GM23248 (cell line): ENCODE results near the gene DAAM1. TPM values are rescaled to one million over a fixed set of nuclear protein-coding genes. Genes with fewer than 3 reads are reported as not detected.

Experiments used
- DNase-seq: peaks from one replicate; pipeline ENCODE4 v3.0.0-alpha.2; 2015
- H2AFZ ChIP-seq: fragments of 200-600 bp; sonication (generic); 2 replicates; pipeline ENCODE4 v1.6.1; 2016; ENCODE audit warnings: antibody characterized with exemption
- H3F3A ChIP-seq: fragments of 200-600 bp; sonication (generic); 2 replicates; pipeline ENCODE4 v1.6.1; 2016; ENCODE audit warnings: mild to moderate bottlenecking, antibody characterized with exemption, mixed run types; ENCODE audit not compliant: insufficient read depth
- H3K27ac ChIP-seq: fragments of 200-600 bp; sonication (generic); 2 replicates; pipeline ENCODE4 v1.5.1; 2016; ENCODE audit warnings: mild to moderate bottlenecking
- H3K27me3 ChIP-seq: fragments of 200-600 bp; sonication (generic); replicated peaks from 2 replicates; pipeline ENCODE4 v1.6.1; 2016; ENCODE audit warnings: mild to moderate bottlenecking; ENCODE audit not compliant: insufficient read depth
- H3K36me3 ChIP-seq: fragments of 200-600 bp; sonication (generic); 2 replicates; pipeline ENCODE4 v1.6.1; 2016; ENCODE audit warnings: low read depth, mild to moderate bottlenecking
- H3K4me1 ChIP-seq: fragments of 200-600 bp; sonication (generic); 2 replicates; pipeline ENCODE4 v1.6.1; 2016; ENCODE audit warnings: mild to moderate bottlenecking; ENCODE audit not compliant: insufficient read depth
- H3K4me2 ChIP-seq: fragments of 200-600 bp; sonication (generic); one replicate; pipeline ENCODE4 v1.6.1; 2016; ENCODE audit warnings: mild to moderate bottlenecking; ENCODE audit not compliant: unreplicated experiment
- H3K4me3 ChIP-seq: fragments of 200-600 bp; sonication (generic); 2 replicates; pipeline ENCODE4 v1.5.1; 2016; ENCODE audit warnings: mild to moderate bottlenecking
- H3K79me2 ChIP-seq: fragments of 200-600 bp; sonication (generic); 2 replicates; pipeline ENCODE4 v1.6.1; 2016; ENCODE audit warnings: mild to moderate bottlenecking; ENCODE audit not compliant: insufficient read depth
- H3K9ac ChIP-seq: fragments of 200-600 bp; sonication (generic); 2 replicates; pipeline ENCODE4 v1.6.1; 2016; ENCODE audit warnings: mild to moderate bottlenecking
- H3K9me2 ChIP-seq: fragments of 200-600 bp; sonication (generic); 2 replicates; pipeline ENCODE4 v1.6.1; 2016; ENCODE audit warnings: mixed run types, mild to moderate bottlenecking, moderate library complexity; ENCODE audit not compliant: insufficient read depth
- H3K9me3 ChIP-seq: fragments of 200-600 bp; sonication (generic); one replicate; pipeline ENCODE4 v1.6.1; 2017; ENCODE audit warnings: low read depth
- H4K20me1 ChIP-seq: fragments of 200-600 bp; sonication (generic); 2 replicates; pipeline ENCODE4 v1.6.0; 2016; ENCODE audit not compliant: insufficient read depth
- EZH2 ChIP-seq: fragments of 200-600 bp; sonication (generic); IDR thresholded peaks from 2 replicates; pipeline ENCODE4 v1.6.1; 2018; ENCODE audit warnings: antibody characterized with exemption, mild to moderate bottlenecking; ENCODE audit not compliant: insufficient read depth, poor library complexity, severe bottlenecking
- EZH2phosphoT487 ChIP-seq: fragments of 200-600 bp; sonication (generic); IDR thresholded peaks from 2 replicates; pipeline ENCODE4 v1.6.1; 2018; ENCODE audit warnings: antibody characterized with exemption, moderate library complexity, mild to moderate bottlenecking, low read depth; ENCODE audit not compliant: insufficient read depth
- WGBS, 2 experiments: methylation state at CpG; one replicate each; pipeline ENCODE4 v1.1.6; 2015 to 2017; ENCODE audit warnings: low lambda C conversion rate in 2 of 2, low coverage in 1 of 2; ENCODE audit errors: missing lambda C conversion rate in 2 of 2; 5-methylcytosine and 5-hydroxymethylcytosine counted together
- in situ Hi-C: fragments of 300-500 bp; cut with MboI; formaldehyde crosslinking; loops from 2 replicates; pipeline ENCODE4 v1.15.0; 2020
- polyA plus RNA-seq: library from polyadenylated mRNA; unstranded; fragments of >200 nt; fragmentation: Nextera tagmentation; extraction: Ambion mirVana; gene quantifications from 2 replicates; pipeline ENCODE4 v1.2.1, GENCODE V29; 2016
- total RNA-seq: library from RNA; depleted of rRNA; stranded (reverse); fragments of >200 nt; shearing (Covaris generic); gene quantifications from 2 replicates; pipeline ENCODE4 v1.2.3, GENCODE V29; 2014

DAAM1 gene
- total and polyA plus RNA-seq, 2 experiments from 2014 or later, result 17.4 to 17.5 TPM

DNA sequence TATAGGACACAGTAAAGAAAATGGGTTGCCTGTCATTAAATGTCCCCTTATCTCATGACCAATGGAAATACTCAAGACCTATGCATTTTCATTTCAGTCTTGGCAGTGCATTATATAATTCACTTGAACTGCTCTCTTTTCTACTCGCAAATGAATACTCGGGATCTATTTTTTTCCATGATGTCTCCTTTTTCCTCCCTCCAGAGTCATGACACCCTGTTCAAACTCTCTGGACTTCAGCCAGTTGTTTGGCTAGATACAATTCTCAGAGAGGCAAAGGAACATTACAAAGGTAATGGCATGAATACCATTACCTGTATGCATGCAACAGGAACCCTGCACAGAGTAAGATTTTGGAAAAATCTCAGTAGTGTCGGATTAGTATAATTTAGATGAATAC lies 145.8 kb downstream of the DAAM1 start:
- H3K4me2 ChIP-seq, result peak overlapping the region; percentile 42
- peaks cover 54% of the 10 kb centered on the region for H3K4me1 ChIP-seq
- H3F3A ChIP-seq, result peaks cover 59% of the 10 kb centered on the region

DNA sequence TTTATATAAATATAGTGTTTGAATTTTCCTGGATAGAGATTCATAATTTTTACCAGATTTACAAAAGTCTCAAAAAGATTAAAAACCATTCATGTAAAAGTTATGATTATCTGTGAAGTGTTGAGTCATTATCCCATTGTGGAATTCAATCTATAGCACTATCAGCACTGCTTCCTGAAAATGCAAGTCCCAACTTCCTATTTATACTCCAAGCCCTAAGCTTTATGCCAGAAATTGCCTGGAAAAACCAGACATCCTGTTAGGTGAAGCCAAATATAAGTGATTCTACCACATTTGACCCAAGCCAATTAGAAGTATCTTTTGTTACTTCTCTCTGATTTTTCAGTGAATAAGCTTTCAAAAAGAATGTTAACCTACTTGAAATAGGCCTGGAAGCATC lies 147.6 kb downstream of the DAAM1 start:
- peaks cover 18% of the 10 kb centered on the region for H3K36me3 ChIP-seq
- peaks cover 54% of the 10 kb centered on the region for H3K4me1 ChIP-seq
- no peaks in the 10 kb centered on the region for H4K20me1 ChIP-seq
- DNase-seq, result no peak
- H3K4me2 ChIP-seq, result no peak overlapping the region
- no peaks in the 10 kb centered on the region for H3K27me3 ChIP-seq
- no peaks in the 10 kb centered on the region for H3K79me2 ChIP-seq
- H3F3A ChIP-seq, result peaks cover 60% of the 10 kb centered on the region
- no peaks in the 10 kb centered on the region for H3K9me3 ChIP-seq
- H3K9ac ChIP-seq, result no peak overlapping the region
- H3K9me2 ChIP-seq, result no peaks in the 10 kb centered on the region
- TF ChIP-seq EZH2 (no peak), EZH2phosphoT487 (no peak)
- in situ Hi-C loops, result no loop called here
- no peak overlapping the region for H2AFZ ChIP-seq
- no peak overlapping the region for H3K4me3 ChIP-seq
- peak overlapping the region; percentile 80 for H3K27ac ChIP-seq

More for the DNA sequence above, 145.8 kb downstream of the DAAM1 start:
- in situ Hi-C loops, result no loop called here
- H2AFZ ChIP-seq, result no peak overlapping the region
- H3K79me2 ChIP-seq, result no peaks in the 10 kb centered on the region
- 90 to 93% methylated on average over 3 of the region's 3 CpGs for WGBS, 2 experiments
- H3K27me3 ChIP-seq, result no peaks in the 10 kb centered on the region
- no peak for DNase-seq
- no peaks in the 10 kb centered on the region for H3K9me3 ChIP-seq
- H3K9me2 ChIP-seq, result no peaks in the 10 kb centered on the region
- peaks cover 14% of the 10 kb centered on the region for H3K36me3 ChIP-seq
- H3K27ac ChIP-seq, result peak overlapping the region; percentile 87
- H3K4me3 ChIP-seq, result no peak overlapping the region
- H3K9ac ChIP-seq, result peak overlapping the region; percentile 59
- TF ChIP-seq EZH2phosphoT487 (no peak), EZH2 (no peak)
- no peaks in the 10 kb centered on the region for H4K20me1 ChIP-seq

DNA sequence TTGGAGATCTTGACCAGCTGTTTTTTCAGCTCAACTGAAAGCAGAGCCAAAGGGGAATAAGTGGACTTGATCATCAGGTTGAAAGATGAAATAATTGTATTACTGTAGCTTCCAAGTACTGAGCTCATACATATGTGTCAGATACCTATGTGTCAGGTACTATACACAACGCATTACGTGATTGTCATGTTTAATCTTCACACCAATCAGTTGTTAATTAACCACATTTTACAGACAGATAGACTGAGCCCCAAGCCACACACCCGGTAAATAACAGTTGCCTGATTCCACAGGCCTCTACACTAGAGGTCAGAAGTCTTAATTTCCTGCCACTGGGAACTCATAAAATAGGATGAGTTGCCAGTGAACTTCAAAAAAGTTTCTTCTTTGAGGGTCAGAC lies 148.2 kb downstream of the DAAM1 start:
- Histone ChIP-seq H4K20me1 (no peaks in the 10 kb centered on the region), H3K36me3 (peaks cover 18% of the 10 kb centered on the region), H3K9me3 (no peaks in the 10 kb centered on the region), H3K27ac (peak overlapping the region; percentile 80), H3F3A (peaks cover 60% of the 10 kb centered on the region), H2AFZ (peak overlapping the region; percentile 52; the same call in 1 of the 2 replicates), H3K79me2 (no peaks in the 10 kb centered on the region), H3K4me2 (no peak overlapping the region), H3K9ac (peak overlapping the region; percentile 40), H3K9me2 (no peaks in the 10 kb centered on the region), H3K4me1 (peaks cover 54% of the 10 kb centered on the region), H3K4me3 (no peak overlapping the region), H3K27me3 (no peaks in the 10 kb centered on the region)
- in situ Hi-C loops, result no loop called here
- WGBS, 2 experiments, result 85 to 90% methylated on average over 3 of the region's 3 CpGs
- no peak for DNase-seq
- TF ChIP-seq EZH2 (no peak), EZH2phosphoT487 (no peak)

DNA sequence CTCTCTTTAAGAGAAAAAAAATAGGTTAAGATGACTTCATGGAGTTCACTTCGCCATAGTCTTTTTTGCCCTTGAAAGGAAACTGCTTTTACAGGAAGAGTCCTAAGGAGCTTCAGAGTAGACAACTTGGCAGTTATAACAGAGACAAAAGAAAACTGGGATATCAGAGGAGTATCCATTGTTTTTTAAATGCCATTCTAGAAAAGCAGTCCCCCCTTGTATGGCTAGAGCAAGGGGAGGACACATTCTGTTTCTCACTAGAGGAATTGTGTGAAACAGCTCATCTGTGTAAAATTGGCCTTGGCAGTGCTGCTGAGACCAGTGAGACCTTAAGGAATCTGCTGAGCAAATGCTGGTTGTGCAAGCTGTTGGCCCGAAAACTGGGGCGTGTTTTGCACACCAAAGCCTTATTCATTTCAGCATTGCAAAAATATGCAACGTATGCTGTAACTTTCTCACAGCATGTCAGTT lies 148.7 kb downstream of the DAAM1 start:
- peaks cover 56% of the 10 kb centered on the region for H3F3A ChIP-seq
- peak overlapping the region; percentile 80 for H3K27ac ChIP-seq
- in situ Hi-C loops, result no loop called here
- no peaks in the 10 kb centered on the region for H3K79me2 ChIP-seq
- H3K9me2 ChIP-seq, result no peaks in the 10 kb centered on the region
- no peaks in the 10 kb centered on the region for H3K9me3 ChIP-seq
- H3K36me3 ChIP-seq, result peaks cover 15% of the 10 kb centered on the region
- no peak overlapping the region for H3K4me3 ChIP-seq
- no peaks in the 10 kb centered on the region for H3K27me3 ChIP-seq
- TF ChIP-seq EZH2 (no peak), EZH2phosphoT487 (no peak)
- 21% methylated on average over 4 of the region's 4 CpGs for WGBS, 2 experiments
- peak overlapping the region; percentile 52 for H2AFZ ChIP-seq
- DNase-seq, result peak; percentile 67
- peaks cover 52% of the 10 kb centered on the region for H3K4me1 ChIP-seq
- peak overlapping the region; percentile 40 for H3K9ac ChIP-seq
- H3K4me2 ChIP-seq, result peak overlapping the region; percentile 46
- H4K20me1 ChIP-seq, result no peaks in the 10 kb centered on the region

DNA sequence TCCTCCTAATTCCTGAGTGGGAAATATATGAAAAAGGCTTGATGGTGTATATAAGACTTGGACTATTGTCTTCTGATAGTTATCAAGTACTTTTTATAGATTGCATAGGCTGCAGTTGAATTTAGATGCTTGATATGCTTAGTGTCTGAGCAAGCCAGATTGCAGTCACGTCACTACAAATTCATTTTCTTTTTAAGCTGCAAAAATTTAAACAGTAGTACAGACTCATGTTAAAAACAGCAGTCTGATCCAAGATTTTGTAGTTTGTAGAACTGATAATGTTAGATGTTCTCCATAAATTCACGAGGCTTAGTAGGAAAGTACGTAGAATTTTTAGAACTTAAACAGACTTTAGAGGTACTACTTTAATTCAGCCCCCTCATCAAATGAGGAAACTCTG lies 150.3 kb downstream of the DAAM1 start:
- no peak overlapping the region for H2AFZ ChIP-seq
- no peak overlapping the region for H3K9ac ChIP-seq
- in situ Hi-C loops, result no loop called here
- no peaks in the 10 kb centered on the region for H3K9me3 ChIP-seq
- no peaks in the 10 kb centered on the region for H3K79me2 ChIP-seq
- 96 to 100% methylated on average over 3 of the region's 3 CpGs for WGBS, 2 experiments
- H3K4me3 ChIP-seq, result no peak overlapping the region
- H3K27me3 ChIP-seq, result no peaks in the 10 kb centered on the region
- H4K20me1 ChIP-seq, result no peaks in the 10 kb centered on the region
- H3K4me1 ChIP-seq, result peaks cover 36% of the 10 kb centered on the region
- no peak for TF ChIP-seq EZH2
- TF ChIP-seq EZH2phosphoT487, result no peak
- H3F3A ChIP-seq, result peaks cover 40% of the 10 kb centered on the region
- DNase-seq, result no peak
- no peak overlapping the region for H3K4me2 ChIP-seq
- no peak overlapping the region for H3K27ac ChIP-seq
- peaks cover 15% of the 10 kb centered on the region for H3K36me3 ChIP-seq
- H3K9me2 ChIP-seq, result no peaks in the 10 kb centered on the region
